Activated B cell treated with CpG ODN at 0.5 μM for 24 hours (primary cell): Measurements from ENCODE around the gene SLC25A12. TPM values are rescaled to one million over a fixed set of nuclear protein-coding genes. Genes with fewer than 3 reads are reported as not detected.

Source experiments
- ATAC-seq: fragments of 200-7000 bp; cut with Tn5 transposase; one replicate; pipeline ENCODE4 v1.10.0; 2021; ENCODE audit warnings: low read depth, mild to moderate bottlenecking, moderate library complexity
- CTCF ChIA-PET: fragments of 350-600 bp; sonication (Branson Sonifier 250); formaldehyde crosslinking; loops from one replicate; lab custom pipeline; 2021; ENCODE audit warnings: antibody characterized with exemption; lab: Charles Lee
- POLR2A ChIA-PET: fragments of 350-600 bp; sonication (Branson Sonifier 250); formaldehyde crosslinking; loops from one replicate; lab custom pipeline; 2021; ENCODE audit warnings: antibody characterized with exemption; lab: Charles Lee
- DNase-seq: peaks from one replicate; pipeline ENCODE4 v3.0.0; 2022
- H3K27ac Mint-ChIP-seq: one replicate; pipeline ENCODE4 v1.8.0; 2020; ENCODE audit warnings: mixed read lengths
- H3K27me3 Mint-ChIP-seq: one replicate; pipeline ENCODE4 v1.8.0; 2021; ENCODE audit warnings: mixed read lengths
- H3K36me3 Mint-ChIP-seq: one replicate; pipeline ENCODE4 v1.8.0; 2021; ENCODE audit warnings: low read depth, mixed read lengths
- H3K4me1 Mint-ChIP-seq: one replicate; pipeline ENCODE4 v1.8.0; 2021; ENCODE audit warnings: mixed read lengths
- H3K4me3 Mint-ChIP-seq: one replicate; pipeline ENCODE4 v1.8.0; 2020; ENCODE audit warnings: mild to moderate bottlenecking, mixed read lengths
- H3K9me3 Mint-ChIP-seq: one replicate; pipeline ENCODE4 v1.8.0; 2020; ENCODE audit warnings: mixed read lengths
- intact Hi-C: fragments of 100-400 bp; cut with micrococcal nuclease; formaldehyde crosslinking; loops from one replicate; pipeline ENCODE4 v1.15.1; 2024
- total RNA-seq: library from RNA; stranded (reverse); gene quantifications from 2 replicates; pipeline ENCODE4 v1.2.3, GENCODE V29; 2022
- TF ChIP-seq, protein P1 (sequence below): fragments of 200-600 bp; IDR thresholded peaks from one replicate; pipeline ENCODE4 v1.8.0; 2022; ENCODE audit warnings: antibody characterized with exemption, mild to moderate bottlenecking

The SLC25A12 gene
- total RNA-seq, 1 donor from 2014 or later: 22.2 TPM

GRCh38 chr2:171791361-171791760 is 102.7 kb downstream of the SLC25A12 start:
- intact Hi-C loops: loop anchor here (10.0 kb wide), 1 partner anchor 197 kb away; no protein-coding TSS in a partner anchor

GRCh38 chr2:171789956-171790355 is 104.1 kb downstream of the SLC25A12 start:
- Mint-ChIP-seq H3K36me3 (peaks cover 73% of the 10 kb centered on the region), H3K27me3 (no peaks in the 10 kb centered on the region), H3K9me3 (no peaks in the 10 kb centered on the region), H3K27ac (no peak overlapping the region), H3K4me3 (no peak overlapping the region), H3K4me1 (no peaks in the 10 kb centered on the region)
- ChIA-PET CTCF (no interaction called here), POLR2A (no interaction called here)
- intact Hi-C loops: loop anchor here (10.0 kb wide), 1 partner anchor 195 kb away; no protein-coding TSS in a partner anchor
- no peak for DNase-seq
- no peak for ATAC-seq
- TF ChIP-seq, protein P1, sequence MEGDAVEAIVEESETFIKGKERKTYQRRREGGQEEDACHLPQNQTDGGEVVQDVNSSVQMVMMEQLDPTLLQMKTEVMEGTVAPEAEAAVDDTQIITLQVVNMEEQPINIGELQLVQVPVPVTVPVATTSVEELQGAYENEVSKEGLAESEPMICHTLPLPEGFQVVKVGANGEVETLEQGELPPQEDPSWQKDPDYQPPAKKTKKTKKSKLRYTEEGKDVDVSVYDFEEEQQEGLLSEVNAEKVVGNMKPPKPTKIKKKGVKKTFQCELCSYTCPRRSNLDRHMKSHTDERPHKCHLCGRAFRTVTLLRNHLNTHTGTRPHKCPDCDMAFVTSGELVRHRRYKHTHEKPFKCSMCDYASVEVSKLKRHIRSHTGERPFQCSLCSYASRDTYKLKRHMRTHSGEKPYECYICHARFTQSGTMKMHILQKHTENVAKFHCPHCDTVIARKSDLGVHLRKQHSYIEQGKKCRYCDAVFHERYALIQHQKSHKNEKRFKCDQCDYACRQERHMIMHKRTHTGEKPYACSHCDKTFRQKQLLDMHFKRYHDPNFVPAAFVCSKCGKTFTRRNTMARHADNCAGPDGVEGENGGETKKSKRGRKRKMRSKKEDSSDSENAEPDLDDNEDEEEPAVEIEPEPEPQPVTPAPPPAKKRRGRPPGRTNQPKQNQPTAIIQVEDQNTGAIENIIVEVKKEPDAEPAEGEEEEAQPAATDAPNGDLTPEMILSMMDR: no peak

More at GRCh38 chr2:171791361-171791760, 102.7 kb downstream of the SLC25A12 start:
- Mint-ChIP-seq H3K27ac (no peak overlapping the region), H3K36me3 (peaks cover 68% of the 10 kb centered on the region), H3K4me3 (no peak overlapping the region), H3K9me3 (no peaks in the 10 kb centered on the region), H3K4me1 (no peaks in the 10 kb centered on the region), H3K27me3 (no peaks in the 10 kb centered on the region)
- DNase-seq (no peak), ATAC-seq (no peak)
- ChIA-PET CTCF (no interaction called here), POLR2A (no interaction called here)
- TF ChIP-seq, protein P1: no peak

- CTCF ChIA-PET: no interaction called here
Observed at GRCh38 chr2:171788316-171788993, 105.6 kb downstream of the SLC25A12 start.

DNA sequence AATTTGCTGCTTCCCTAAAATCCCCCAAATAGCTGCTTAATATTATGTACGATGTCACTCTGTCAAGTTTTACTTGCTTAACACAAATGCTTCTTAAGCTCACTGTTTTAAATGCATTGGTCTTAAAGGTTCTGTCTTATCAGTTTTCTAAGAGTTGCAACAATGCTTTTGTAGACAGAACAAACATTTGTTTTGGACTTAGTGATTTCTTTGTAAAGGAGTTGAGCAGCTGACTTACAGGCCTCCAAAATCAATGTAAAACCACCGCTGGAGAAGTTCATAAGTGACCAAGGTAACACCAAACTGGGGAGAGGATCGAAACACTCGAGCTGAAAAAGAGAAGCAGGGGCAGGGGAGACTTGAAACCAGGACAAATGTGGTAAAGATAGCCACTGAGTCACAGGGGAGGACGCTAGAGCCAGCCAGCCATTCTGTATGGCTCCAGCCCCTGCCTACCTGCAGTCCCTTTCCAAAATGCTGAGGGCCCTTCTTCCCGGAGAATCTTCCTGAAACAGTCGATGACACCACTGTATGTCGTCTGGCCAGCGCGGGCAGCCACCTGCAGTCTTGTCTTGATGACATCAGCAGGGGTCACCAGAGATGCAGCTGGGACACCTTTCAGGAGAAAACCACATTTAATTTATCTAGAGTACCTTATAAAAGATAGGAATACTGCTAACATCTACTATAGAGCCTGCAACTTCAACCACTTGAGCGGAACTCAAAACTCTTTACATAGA is 106.5 kb downstream of the SLC25A12 start:
- H3K4me3 Mint-ChIP-seq: no peak overlapping the region
- H3K27ac Mint-ChIP-seq: no peak overlapping the region
- CTCF ChIA-PET: no interaction called here
- TF ChIP-seq, protein P1: no peak
- no peaks in the 10 kb centered on the region for H3K27me3 Mint-ChIP-seq
- ATAC-seq (no peak), DNase-seq (no peak)
- no peaks in the 10 kb centered on the region for H3K4me1 Mint-ChIP-seq
- H3K9me3 Mint-ChIP-seq: peaks cover 4% of the 10 kb centered on the region
- H3K36me3 Mint-ChIP-seq: peaks cover 79% of the 10 kb centered on the region
- POLR2A ChIA-PET: interaction anchor here (0.6 kb wide), 1 partner anchor 12 kb away, joined by 5 read pairs; no protein-coding TSS in a partner anchor
- intact Hi-C loops: no loop called here

More at GRCh38 chr2:171788316-171788993, 105.6 kb downstream of the SLC25A12 start:
- Mint-ChIP-seq H3K27ac (no peak overlapping the region), H3K4me3 (no peak overlapping the region), H3K36me3 (peaks cover 78% of the 10 kb centered on the region), H3K9me3 (peaks cover 4% of the 10 kb centered on the region), H3K27me3 (no peaks in the 10 kb centered on the region), H3K4me1 (no peaks in the 10 kb centered on the region)
- intact Hi-C loops: no loop called here
- DNase-seq (no peak), ATAC-seq (no peak)
- POLR2A ChIA-PET: no interaction called here
- TF ChIP-seq, protein P1: no peak

GRCh38 chr2:171785450-171785849 is 108.6 kb downstream of the SLC25A12 start:
- ATAC-seq (no peak), DNase-seq (no peak)
- ChIA-PET POLR2A (no interaction called here), CTCF (no interaction called here)
- intact Hi-C loops: no loop called here
- Mint-ChIP-seq H3K4me3 (no peak overlapping the region), H3K27ac (no peak overlapping the region), H3K9me3 (peaks cover 4% of the 10 kb centered on the region), H3K27me3 (no peaks in the 10 kb centered on the region), H3K36me3 (peaks cover 70% of the 10 kb centered on the region), H3K4me1 (no peaks in the 10 kb centered on the region)
- TF ChIP-seq, protein P1: no peak
